LoVo (cell line): ENCODE measurements around the gene LMNA.
"Not testable (repeated sequence)": the region's sequence is repeated elsewhere in the genome, so short reads cannot be mapped to it uniquely, and the experiment has no call there.

ENCODE experiments used
- DNase-seq: peaks from one replicate; pipeline ENCODE4 v3.0.0-alpha.2; 2016; ENCODE audit warnings: low spot score

The LMNA gene

GRCh38 chr1:156162430-156163037 is 48.0 kb downstream of the LMNA start:
- DNase-seq, result no peak

GRCh38 chr1:156163712-156164111 is 49.2 kb downstream of the LMNA start:
- no peak for DNase-seq

GRCh38 chr1:156164125-156164831 is 49.8 kb downstream of the LMNA start:
- DNase-seq, result no peak

GRCh38 chr1:156165083-156165482 is 50.6 kb downstream of the LMNA start:
- no peak for DNase-seq

- DNase-seq, result no peak
These were observed 53.0 kb downstream of the LMNA start for GRCh38 chr1:156167536-156167935.

- DNase-seq, result no peak
These were observed 58.4 kb downstream of the LMNA start for GRCh38 chr1:156172696-156173470.

GRCh38 chr1:156176610-156177210 is 62.2 kb downstream of the LMNA start:
- DNase-seq, result no peak

- no peak for DNase-seq
These were observed 63.6 kb downstream of the LMNA start for GRCh38 chr1:156177919-156178654.

- DNase-seq, result no peak
These were observed 66.0 kb downstream of the LMNA start for GRCh38 chr1:156180471-156180870.

GRCh38 chr1:156181391-156181924 is 66.9 kb downstream of the LMNA start:
- not testable (repeated sequence) for DNase-seq

- not testable (repeated sequence) for DNase-seq
These were observed 67.7 kb downstream of the LMNA start for GRCh38 chr1:156182010-156182779.

GRCh38 chr1:156186347-156187177 is 72.1 kb downstream of the LMNA start:
- not testable (repeated sequence) for DNase-seq
